HG03139 (cell line): ENCODE results near the gene GFAP.

Experiments used
- ATAC-seq: cut with Tn5 transposase; IDR thresholded peaks from one replicate; pipeline ENCODE4 v1.9.1; 2021; ENCODE audit not compliant: unreplicated experiment

The GFAP gene

GRCh38 chr17:44867841-44868240 is 47.5 kb downstream of the GFAP start:
- no peak for ATAC-seq

DNA sequence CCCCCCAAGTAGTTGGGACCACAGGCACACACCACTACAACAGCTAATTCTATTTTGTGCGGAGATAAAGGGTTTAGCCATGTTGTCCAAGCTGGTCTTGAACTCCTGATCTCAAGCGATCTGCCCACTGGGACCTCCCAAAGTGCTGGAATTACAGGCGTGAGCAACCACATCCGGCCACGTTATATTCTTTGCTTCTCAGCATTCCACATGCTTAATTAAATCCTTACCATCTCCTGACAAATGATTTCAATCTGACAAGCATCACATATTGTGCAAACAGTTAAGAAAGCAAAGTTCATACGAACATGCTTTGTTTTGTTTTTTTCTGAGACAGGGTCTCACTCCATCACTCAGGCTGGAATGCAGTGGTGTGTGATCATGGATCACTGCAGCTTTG is 49.4 kb downstream of the GFAP start:
- no peak for ATAC-seq

DNA sequence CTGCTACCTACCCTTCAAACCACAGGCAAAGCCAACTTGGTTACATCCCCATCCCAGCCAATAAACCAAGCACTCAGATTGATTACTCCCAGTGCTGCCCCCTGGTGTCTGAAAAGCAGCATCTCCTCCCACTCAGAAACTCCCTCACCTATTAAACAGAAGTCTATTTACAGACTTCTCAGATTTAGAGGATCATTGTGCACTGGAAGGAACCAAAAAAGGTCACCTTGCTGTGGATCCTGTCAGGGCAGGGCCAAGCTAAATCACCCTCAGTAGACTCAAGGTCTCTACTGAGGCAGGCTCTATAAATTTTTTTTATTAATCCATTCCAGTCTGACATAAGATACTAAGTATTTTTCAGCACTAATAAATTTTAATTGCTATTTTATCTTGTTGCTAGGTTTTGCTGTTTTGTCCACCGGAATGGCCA is 50.1 kb downstream of the GFAP start:
- no peak for ATAC-seq

- no peak for ATAC-seq
These were observed 50.5 kb downstream of the GFAP start for GRCh38 chr17:44864831-44865230.

GRCh38 chr17:44863061-44863918 is 52.0 kb downstream of the GFAP start:
- no peak for ATAC-seq

- no peak for ATAC-seq
These were observed 52.9 kb downstream of the GFAP start for GRCh38 chr17:44862278-44862914.

- no peak for ATAC-seq
These were observed 55.6 kb downstream of the GFAP start for GRCh38 chr17:44859701-44860100.

DNA sequence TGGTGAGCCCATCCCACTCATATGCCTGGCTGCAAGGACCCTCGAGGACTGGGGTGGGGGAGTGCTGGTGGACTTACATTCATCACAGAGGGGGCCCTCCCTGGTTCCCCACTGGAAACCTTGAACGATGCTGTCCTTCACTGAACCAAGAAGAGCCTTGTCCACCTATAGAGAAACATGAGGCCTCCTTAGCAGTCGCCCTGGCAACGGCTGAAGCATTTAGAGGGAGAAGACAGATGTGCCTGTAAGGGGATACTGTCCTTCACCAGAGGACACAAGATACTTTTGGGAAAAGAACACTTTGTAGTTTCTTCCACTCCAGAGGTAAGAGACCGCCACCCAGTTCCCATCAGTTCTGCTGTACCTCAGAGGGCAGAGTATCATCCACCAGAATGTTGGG is 61.1 kb downstream of the GFAP start:
- no peak for ATAC-seq
